Measurements from ENCODE around the gene CLEC4F. TPM values are rescaled to one million over a fixed set of nuclear protein-coding genes. Genes with fewer than 3 reads are reported as not detected.

The CLEC4F gene, protein sequence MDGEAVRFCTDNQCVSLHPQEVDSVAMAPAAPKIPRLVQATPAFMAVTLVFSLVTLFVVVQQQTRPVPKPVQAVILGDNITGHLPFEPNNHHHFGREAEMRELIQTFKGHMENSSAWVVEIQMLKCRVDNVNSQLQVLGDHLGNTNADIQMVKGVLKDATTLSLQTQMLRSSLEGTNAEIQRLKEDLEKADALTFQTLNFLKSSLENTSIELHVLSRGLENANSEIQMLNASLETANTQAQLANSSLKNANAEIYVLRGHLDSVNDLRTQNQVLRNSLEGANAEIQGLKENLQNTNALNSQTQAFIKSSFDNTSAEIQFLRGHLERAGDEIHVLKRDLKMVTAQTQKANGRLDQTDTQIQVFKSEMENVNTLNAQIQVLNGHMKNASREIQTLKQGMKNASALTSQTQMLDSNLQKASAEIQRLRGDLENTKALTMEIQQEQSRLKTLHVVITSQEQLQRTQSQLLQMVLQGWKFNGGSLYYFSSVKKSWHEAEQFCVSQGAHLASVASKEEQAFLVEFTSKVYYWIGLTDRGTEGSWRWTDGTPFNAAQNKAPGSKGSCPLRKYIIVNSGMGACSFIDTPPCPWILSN
- polyA plus RNA-seq (ENCODE audit: insufficient read length in 10 of 10) = under 1 TPM in 8 of 10 donors, not detected in 2; 0.07 to 0.86 (median 0.19) TPM
- long read RNA-seq, donor 1 = 0 reads
- long read RNA-seq, donor 2 = 0 reads
- long read RNA-seq, donor 3 = 0 reads
- long read RNA-seq, donor 4 = 0 reads
- long read RNA-seq, donor 5 = 0 reads
- long read RNA-seq, donor 6 = 0 reads
- long read RNA-seq, donor 7 = 0 reads
- long read RNA-seq, donor 8 = 0 reads
- long read RNA-seq, donor 9 = 0 reads

DNA sequence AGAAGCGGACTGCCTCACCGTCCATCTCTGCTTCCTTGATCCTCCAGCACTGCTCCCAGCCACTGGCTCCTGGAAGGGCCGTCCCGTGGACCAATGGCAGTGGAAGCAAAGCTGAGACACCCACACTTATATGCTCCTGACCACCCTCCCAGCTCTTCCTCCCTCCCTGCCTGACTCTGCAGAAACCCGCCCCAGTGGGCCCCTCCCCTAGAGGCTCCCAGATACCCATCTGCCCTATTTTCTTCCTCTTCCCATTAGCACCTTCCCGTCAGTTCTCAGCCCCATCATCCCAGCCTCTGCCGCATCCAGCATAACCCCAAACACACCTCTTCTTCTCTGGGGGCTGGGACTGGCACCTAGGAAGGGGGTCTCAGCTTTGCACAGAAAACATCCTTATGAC lies at the start of gene CLEC4F:
Gene CLEC4F (minus strand): TSS at position 101 of the 400 bp plus-strand sequence. CDS start 76 bp downstream, at position 25.
- DNase-seq = no peak

GRCh38 chr2:70868970-70869369 lies 48.6 kb upstream of the CLEC4F start:
- DNase-seq = no peak

DNA sequence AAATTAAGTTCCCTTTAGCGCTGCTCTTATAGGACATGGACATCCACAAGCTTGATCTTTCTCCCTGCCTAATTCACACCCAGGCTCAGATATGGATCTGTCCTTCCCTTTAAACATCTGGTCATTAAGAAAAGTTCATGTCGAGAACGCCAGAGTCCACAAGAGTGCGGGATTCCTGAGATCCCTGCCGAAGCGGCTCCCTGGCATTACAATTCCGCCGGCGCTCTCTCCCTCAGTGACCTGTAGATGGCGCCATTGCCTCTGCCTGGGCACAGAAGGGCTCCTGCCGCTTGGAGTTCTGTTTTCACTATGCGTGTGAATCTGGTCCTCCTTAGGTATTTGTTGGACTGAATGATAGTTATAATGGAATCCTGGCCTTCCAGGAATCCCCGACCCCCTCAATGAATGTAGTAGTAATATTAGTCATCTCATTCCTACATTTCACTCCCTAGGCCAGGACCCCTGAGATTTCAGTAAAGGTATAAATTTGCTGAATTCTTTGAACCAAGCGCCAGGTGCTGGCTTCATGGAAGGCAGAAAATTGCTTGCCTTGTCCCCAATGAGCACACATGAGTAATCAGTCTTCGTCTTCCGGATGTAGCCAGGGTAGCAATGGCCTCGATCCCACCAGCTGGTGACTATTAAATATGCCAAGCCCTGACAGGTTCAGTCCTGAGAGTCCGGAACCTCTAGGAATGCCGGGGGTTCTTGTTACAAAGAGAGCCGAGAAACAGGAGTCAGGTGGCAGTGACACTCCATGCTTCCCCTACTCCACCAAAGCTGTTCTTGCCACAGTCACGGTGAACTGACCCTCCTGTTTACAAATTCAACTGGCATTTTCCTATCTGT lies 41.6 kb upstream of the CLEC4F start:
- peak; percentile 65 to 86 (median 81) for DNase-seq

- no peak for DNase-seq
Measured at GRCh38 chr2:70855667-70856066, 35.3 kb upstream of the CLEC4F start.

- DNase-seq = no peak
Measured at GRCh38 chr2:70854411-70854810, 34.0 kb upstream of the CLEC4F start.

DNA sequence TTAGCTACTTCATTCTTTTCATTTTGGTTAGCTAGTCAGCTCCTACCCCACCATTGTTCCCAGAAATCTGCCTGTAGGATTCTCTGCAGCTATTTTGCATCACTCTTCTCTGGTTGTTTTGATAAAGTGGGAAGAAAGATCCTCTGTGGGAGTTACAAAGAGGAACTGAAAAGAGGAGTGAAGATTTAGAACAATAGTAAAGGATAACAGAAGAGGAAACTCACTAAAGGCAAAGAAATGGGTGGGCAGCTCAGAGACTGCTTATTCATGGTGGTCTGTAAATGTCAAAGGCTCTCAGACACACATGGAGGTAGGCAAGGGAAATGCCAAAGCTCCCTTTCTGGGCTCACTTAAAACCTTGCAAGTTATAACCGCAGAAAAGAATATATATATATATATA lies 32.4 kb upstream of the CLEC4F start:
- DNase-seq = no peak

DNA sequence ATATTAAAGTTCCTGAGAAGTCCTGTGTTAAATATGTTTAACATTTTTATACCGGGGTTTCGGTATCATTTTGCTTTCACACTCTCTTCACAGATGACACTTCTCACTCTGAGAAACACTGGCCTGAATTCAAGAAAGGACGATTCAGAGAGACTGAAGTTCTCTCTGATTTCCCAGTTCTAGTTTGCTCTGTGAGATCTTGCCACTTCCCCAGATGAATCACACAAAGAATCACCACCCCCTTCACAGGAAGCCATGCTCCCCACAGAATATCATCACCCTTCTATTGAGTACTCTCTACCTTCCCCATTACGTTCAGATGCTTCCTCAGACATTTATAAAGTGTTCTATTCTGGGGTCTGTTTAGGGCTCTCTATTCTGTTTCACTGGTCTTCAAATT lies 31.3 kb upstream of the CLEC4F start:
- no peak for DNase-seq

GRCh38 chr2:70850925-70851324 lies 30.5 kb upstream of the CLEC4F start:
- DNase-seq = no peak

DNA sequence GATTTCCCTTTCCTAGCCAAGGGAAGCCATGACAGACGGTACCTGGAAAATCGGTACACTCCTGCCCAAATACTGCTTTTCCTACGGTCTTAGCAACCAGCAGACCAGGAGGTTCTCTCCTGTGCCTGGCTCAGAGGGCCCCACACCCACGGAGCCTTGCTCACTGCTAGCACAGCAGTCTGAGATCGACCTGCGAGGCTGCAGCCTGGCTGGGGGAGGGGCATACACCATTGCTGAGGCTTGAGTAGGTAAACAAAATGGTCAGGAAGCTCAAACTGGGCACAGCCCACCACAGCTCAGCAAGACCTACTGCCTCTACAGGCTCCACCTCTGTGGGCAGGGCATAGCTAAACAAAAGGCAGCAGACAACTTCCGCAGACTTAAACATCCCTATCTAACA lies 22.0 kb upstream of the CLEC4F start:
- DNase-seq = no peak

GRCh38 chr2:70837980-70838925 lies 17.9 kb upstream of the CLEC4F start:
- no peak for DNase-seq

- no peak for DNase-seq
Measured at GRCh38 chr2:70835643-70836042, 15.2 kb upstream of the CLEC4F start, which contains the start of gene CD207. CD207 (minus strand) TSS chr2:70835816; CDS start chr2:70835776, 40 bp downstream.

DNA sequence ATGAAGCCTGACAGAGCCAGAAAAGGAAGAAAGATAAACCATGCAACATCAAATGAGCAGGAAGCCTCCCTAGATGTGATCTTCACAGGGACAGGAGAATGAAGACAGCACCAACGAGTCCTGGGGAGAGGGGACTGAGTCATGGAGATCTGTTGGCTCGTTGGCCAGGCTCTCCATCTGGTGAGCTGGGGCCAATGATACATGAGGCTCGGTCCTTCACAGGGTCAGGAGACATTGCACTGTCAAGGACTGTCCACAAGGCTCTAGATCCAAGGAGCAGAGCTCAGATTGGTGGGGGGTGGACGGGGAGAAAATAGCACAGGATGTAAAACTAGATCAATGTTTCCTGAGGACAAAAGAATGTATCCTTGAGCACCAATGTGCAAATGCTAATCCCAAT lies 14.5 kb upstream of the CLEC4F start:
- DNase-seq = no peak

DNA sequence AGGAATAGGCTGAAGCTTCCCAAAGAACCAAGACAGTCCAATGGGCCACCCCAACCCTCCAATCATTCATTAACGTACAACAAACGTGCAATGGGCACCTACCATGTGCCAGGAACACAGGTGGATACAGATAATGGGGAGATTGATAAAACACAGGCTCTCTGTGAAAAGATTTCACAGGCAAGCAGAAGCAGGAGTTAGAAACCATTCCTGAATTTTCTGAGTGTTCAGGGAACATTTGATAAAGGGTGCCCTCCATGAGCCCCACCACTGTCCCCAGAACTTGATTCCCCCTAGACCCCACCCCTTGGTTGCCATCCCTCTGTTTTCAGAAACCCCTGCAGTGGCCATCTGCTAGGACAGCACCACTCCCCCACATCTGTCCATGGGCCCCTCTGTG lies 13.7 kb upstream of the CLEC4F start:
- no peak for DNase-seq

DNA sequence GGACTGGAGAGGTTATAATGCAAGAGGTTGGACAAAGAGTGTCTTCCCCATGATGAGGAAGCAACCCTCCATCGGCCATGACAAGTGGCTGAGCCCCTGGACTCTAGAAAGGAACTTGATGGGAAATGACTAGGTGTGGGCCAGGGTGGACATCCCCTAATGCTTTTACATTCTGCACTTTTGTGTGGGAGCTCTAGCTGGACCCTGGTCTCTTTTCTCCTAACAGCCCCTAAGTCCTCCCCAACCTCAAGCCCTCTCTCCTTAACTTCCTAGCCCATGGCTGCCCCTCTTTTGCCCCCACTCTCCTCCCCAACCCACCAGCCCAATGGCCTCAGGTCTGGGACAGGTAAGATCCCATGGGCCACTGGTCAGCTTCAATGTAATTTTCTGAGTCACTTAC lies 12.8 kb upstream of the CLEC4F start:
- no peak for DNase-seq

DNA sequence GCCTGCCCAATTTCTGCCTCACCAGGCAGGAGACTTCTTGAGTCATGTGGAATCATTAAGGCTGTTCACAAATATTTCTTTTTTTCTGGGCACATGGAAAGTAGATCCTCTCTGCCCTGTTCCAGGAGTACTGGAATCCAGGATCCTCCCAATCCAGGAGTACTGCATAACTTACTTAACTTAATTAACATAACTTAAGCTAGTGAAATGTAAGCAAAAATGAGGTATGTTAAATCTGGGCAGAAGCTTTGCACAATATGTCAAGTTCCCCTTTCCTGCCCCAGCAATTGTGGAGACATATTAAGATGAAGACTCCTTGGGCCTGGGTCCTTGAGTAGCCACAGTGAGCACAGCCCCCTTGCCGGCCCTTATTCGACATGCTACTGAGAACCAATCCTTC lies 12.0 kb upstream of the CLEC4F start:
- no peak for DNase-seq

- no peak for DNase-seq
Measured at GRCh38 chr2:70831861-70832260, 11.5 kb upstream of the CLEC4F start.

DNA sequence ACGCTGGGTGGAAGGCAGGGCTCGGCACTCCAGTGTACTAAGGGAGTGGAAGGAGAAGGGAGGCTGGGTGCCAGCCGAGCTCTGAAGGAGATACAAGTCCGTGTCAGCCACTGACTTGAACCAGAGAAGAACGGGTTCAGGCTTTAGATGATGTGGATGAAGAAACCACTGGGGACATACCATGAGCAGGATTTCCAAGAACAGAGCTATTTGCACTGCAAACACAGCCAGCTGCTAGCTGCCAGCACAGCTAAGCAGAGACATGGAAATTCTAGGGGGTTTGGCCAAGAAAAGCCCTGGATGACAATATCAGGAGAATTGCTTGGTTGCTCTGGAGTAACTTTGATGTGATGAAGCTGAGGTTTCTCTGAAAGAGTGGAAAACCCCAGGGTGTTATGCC lies 10.0 kb upstream of the CLEC4F start:
- peak in 2 of 3 donors; percentile 35 to 60 for DNase-seq

GRCh38 chr2:70829916-70830315 lies 9.5 kb upstream of the CLEC4F start:
- no peak for DNase-seq

DNA sequence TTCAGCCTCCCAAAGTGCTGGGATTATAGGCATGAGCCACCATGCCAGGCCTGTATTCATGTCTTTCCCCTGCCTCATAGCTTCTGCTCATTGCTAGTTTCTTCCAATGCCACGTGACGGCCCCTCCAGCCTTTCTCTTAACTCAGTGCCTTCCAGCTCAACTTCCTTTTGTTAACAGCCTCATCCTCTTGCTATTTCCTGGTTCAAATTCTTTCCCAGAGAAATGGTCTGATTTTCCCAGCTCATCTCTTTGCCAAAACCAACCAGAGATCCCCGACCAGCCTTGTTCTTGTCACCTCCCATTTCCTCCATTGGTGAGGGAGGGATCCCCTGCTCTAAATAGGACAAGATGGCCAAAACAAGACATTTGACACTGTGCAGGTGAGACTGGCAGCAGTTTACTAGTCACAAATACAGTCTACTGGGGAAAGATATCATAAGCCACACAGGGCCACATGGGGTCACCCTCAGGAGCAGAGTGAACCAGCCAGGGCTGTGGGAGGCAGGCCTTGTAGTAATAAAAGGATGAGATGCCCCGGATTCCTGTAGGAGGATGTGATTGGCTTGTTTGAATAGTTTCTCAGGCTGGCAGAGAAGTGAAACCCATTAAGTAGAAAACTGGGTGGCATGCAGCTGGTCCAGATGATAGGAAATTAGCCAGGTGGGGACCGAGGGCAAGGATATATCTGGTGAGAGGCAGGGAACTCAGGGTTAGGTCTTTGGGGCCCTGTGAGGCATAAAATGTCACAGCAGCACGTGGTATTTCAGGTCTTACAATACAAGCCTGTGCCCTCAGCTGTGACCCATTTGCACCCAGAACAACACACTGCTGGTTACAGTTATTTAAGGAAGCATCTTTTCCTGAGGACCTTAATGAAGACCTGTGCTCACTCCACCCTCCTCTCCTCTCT lies 8.8 kb upstream of the CLEC4F start:
- DNase-seq = peak in 1 of 3 donors; percentile 28

DNA sequence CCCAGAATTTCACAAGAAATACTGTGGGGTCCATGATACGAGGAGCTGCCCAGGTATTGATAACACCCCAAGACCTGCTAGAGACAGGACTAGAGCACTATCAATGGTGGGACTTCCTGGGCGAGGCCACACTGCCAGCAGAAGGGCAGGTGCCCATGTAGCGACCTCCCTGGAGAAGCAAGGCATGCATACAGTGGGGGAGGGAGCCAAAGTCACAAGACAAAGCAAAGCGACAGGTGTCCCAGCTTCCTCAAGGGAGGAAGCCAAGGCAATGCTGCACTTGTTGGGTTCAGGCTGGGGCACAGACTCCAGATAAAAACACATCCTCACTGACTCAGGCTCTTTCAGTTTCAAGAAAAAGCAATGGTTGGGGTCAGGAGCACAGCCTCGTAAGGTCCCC lies 7.7 kb upstream of the CLEC4F start:
- DNase-seq = no peak
